IMR-90 (cell line): ENCODE data around the gene GAS6. TPM values are rescaled to one million over a fixed set of nuclear protein-coding genes. Genes with fewer than 3 reads are reported as not detected.

ENCODE experiments used
- ATAC-seq: fragments of 200-7000 bp; cut with Tn5 transposase; 2 replicates; pipeline ENCODE4 v1.9.1; 2020; ENCODE audit warnings: low read depth, mild to moderate bottlenecking, moderate library complexity
- BruUV-seq: library from RNA; stranded (reverse); fragments of 400-500 nt; replicated peaks from 2 replicates; lab custom pipeline; 2021; lab: Mats Ljungman, UMichigan
- CTCF ChIA-PET: fragments of 300-600 bp; formaldehyde crosslinking; extraction: SDS; loops from one replicate; lab custom pipeline; 2021; ENCODE audit warnings: antibody characterized with exemption; lab: Yijun Ruan, JAX
- POLR2A ChIA-PET: fragments of 300-600 bp; sonication (Branson Sonifier 250); formaldehyde crosslinking; loops from one replicate; lab custom pipeline; 2022; ENCODE audit warnings: antibody characterized with exemption; ENCODE audit not compliant: unreplicated experiment; lab: Charles Lee
- DNase-seq: peaks from one replicate; pipeline ENCODE4 v3.0.0; 2013
- H2AFZ ChIP-seq: replicated peaks from 2 replicates; pipeline ENCODE3; 2013; ENCODE audit warnings: low read length, mild to moderate bottlenecking; ENCODE audit not compliant: poor library complexity
- H2AK5ac ChIP-seq: 2 replicates; pipeline ENCODE4 v1.6.1; 2013; ENCODE audit warnings: low read depth, low read length, inconsistent platforms
- H2AK9ac ChIP-seq: replicated peaks from 2 replicates; pipeline ENCODE3; 2013; ENCODE audit warnings: mild to moderate bottlenecking, low read depth, low read length, moderate library complexity; ENCODE audit not compliant: poor library complexity
- H2BK120ac ChIP-seq: 2 replicates; pipeline ENCODE4 v1.6.1; 2013; ENCODE audit warnings: low read depth, low read length, inconsistent platforms
- H2BK15ac ChIP-seq: 3 replicates; pipeline ENCODE4 v1.6.1; 2013; ENCODE audit warnings: low read depth, low read length, inconsistent platforms
- H2BK20ac ChIP-seq: 2 replicates; pipeline ENCODE4 v1.6.1; 2013; ENCODE audit warnings: low read depth, mild to moderate bottlenecking, inconsistent platforms, low read length, moderate library complexity
- H2BK5ac ChIP-seq: 2 replicates; pipeline ENCODE4 v1.6.1; 2013; ENCODE audit warnings: mild to moderate bottlenecking, low read depth, low read length, inconsistent platforms; ENCODE audit not compliant: poor library complexity, severe bottlenecking
- H3K14ac ChIP-seq: replicated peaks from 2 replicates; pipeline ENCODE4 v1.6.1; 2013; ENCODE audit warnings: low read depth, low read length, inconsistent platforms
- H3K18ac ChIP-seq: 2 replicates; pipeline ENCODE4 v1.6.1; 2013; ENCODE audit warnings: low read depth, low read length, control low read depth
- H3K23ac ChIP-seq: 2 replicates; pipeline ENCODE4 v1.6.1; 2013; ENCODE audit warnings: low read depth, low read length, inconsistent platforms
- H3K27ac ChIP-seq: 2 replicates; pipeline ENCODE4 v1.5.1; 2013; ENCODE audit warnings: mild to moderate bottlenecking, control low read depth, low read length; ENCODE audit not compliant: insufficient read depth
- H3K27me3 ChIP-seq: 2 replicates; pipeline ENCODE4 v1.6.1; 2013; ENCODE audit warnings: low read length; ENCODE audit not compliant: control insufficient read depth, insufficient read depth
- H3K36me3 ChIP-seq: 2 replicates; pipeline ENCODE4 v1.6.1; 2013; ENCODE audit warnings: low read length, mixed read lengths; ENCODE audit not compliant: control insufficient read depth, insufficient read depth
- H3K4ac ChIP-seq: 2 replicates; pipeline ENCODE4 v1.6.1; 2013; ENCODE audit warnings: low read depth, low read length, inconsistent platforms
- H3K4me1 ChIP-seq: 2 replicates; pipeline ENCODE4 v1.6.1; 2013; ENCODE audit warnings: low read length, mixed read lengths; ENCODE audit not compliant: control insufficient read depth, insufficient read depth
- H3K4me2 ChIP-seq: 2 replicates; pipeline ENCODE4 v1.6.1; 2013; ENCODE audit warnings: low read depth, mild to moderate bottlenecking, control low read depth, low read length, moderate library complexity
- H3K4me3 ChIP-seq: 2 replicates; pipeline ENCODE4 v1.5.1; 2013; ENCODE audit warnings: low read depth, mild to moderate bottlenecking, control low read depth, low read length, moderate library complexity; ENCODE audit not compliant: insufficient read depth
- H3K56ac ChIP-seq: 2 replicates; pipeline ENCODE4 v1.6.1; 2013; ENCODE audit warnings: low read length, inconsistent platforms; ENCODE audit not compliant: insufficient read depth; ENCODE audit errors: extremely low read depth
- H3K79me1 ChIP-seq, 2 experiments: 2 replicates each; pipeline ENCODE4 v1.6.1; 2013; ENCODE audit warnings: low read length in 2 of 2, inconsistent platforms in 1 of 2, low read depth in 1 of 2
- H3K9ac ChIP-seq: 2 replicates; pipeline ENCODE4 v1.6.1; 2013; ENCODE audit warnings: low read depth, low read length, control low read depth
- H3K9me1 ChIP-seq: 2 replicates; pipeline ENCODE4 v1.6.1; 2013; ENCODE audit warnings: low read length, inconsistent platforms; ENCODE audit not compliant: insufficient read depth
- H3K9me3 ChIP-seq: 2 replicates; pipeline ENCODE4 v1.6.1; 2013; ENCODE audit warnings: low read length; ENCODE audit not compliant: control insufficient read depth, insufficient read depth
- H4K20me1 ChIP-seq: 2 replicates; pipeline ENCODE4 v1.6.1; 2013; ENCODE audit warnings: low read length, inconsistent platforms; ENCODE audit not compliant: insufficient read depth
- H4K5ac ChIP-seq: 2 replicates; pipeline ENCODE4 v1.6.1; 2013; ENCODE audit warnings: mild to moderate bottlenecking, low read depth, low read length, control low read depth
- H4K8ac ChIP-seq, 2 experiments: 2 replicates each; pipeline ENCODE4 v1.6.1; 2013; ENCODE audit warnings: low read depth in 2 of 2, low read length in 2 of 2, control low read depth in 1 of 2, inconsistent platforms in 1 of 2
- H4K91ac ChIP-seq: 2 replicates; pipeline ENCODE4 v1.6.1; 2013; ENCODE audit warnings: low read depth, low read length, inconsistent platforms; ENCODE audit not compliant: insufficient read depth
- BHLHE40 ChIP-seq: fragments of 150-350 bp; IDR thresholded peaks from 2 replicates; pipeline ENCODE4 v1.6.1; 2016; ENCODE audit warnings: mild to moderate bottlenecking, low read depth, low read length
- CEBPB ChIP-seq: IDR thresholded peaks from 2 replicates; pipeline ENCODE4 v1.6.1; 2012; ENCODE audit warnings: low read depth, low read length, improper control_type of control experiment
- CHD1 ChIP-seq: IDR thresholded peaks from 2 replicates; pipeline ENCODE4 v1.6.1; 2012; ENCODE audit warnings: low read depth, low read length, improper control_type of control experiment
- FOS ChIP-seq: fragments of 150-350 bp; IDR thresholded peaks from 2 replicates; pipeline ENCODE4 v1.6.1; 2016; ENCODE audit warnings: low read depth, low read length
- MAZ ChIP-seq: IDR thresholded peaks from 2 replicates; pipeline ENCODE4 v1.6.1; 2012; ENCODE audit warnings: low read depth, mild to moderate bottlenecking, low read length, improper control_type of control experiment, moderate library complexity, borderline replicate concordance
- MXI1 ChIP-seq: IDR thresholded peaks from 2 replicates; pipeline ENCODE4 v1.6.1; 2012; ENCODE audit warnings: low read depth, mild to moderate bottlenecking, low read length, moderate library complexity, borderline replicate concordance
- NFE2L2 ChIP-seq: fragments of 150-350 bp; IDR thresholded peaks from 2 replicates; pipeline ENCODE4 v1.6.1; 2016; ENCODE audit warnings: low read depth, mild to moderate bottlenecking, low read length
- POLR2A ChIP-seq: IDR thresholded peaks from 2 replicates; pipeline ENCODE4 v1.6.1; 2012; ENCODE audit warnings: mild to moderate bottlenecking, low read depth, low read length
- RAD21 ChIP-seq: IDR thresholded peaks from 2 replicates; pipeline ENCODE4 v1.6.1; 2012; ENCODE audit warnings: low read length, improper control_type of control experiment
- RCOR1 ChIP-seq: IDR thresholded peaks from 2 replicates; pipeline ENCODE4 v1.6.1; 2012; ENCODE audit warnings: mild to moderate bottlenecking, low read length, improper control_type of control experiment; ENCODE audit not compliant: insufficient replicate concordance
- RFX5 ChIP-seq: IDR thresholded peaks from 2 replicates; pipeline ENCODE4 v1.8.0; 2012; ENCODE audit warnings: low read depth, mild to moderate bottlenecking, low read length, moderate library complexity
- SMC3 ChIP-seq: fragments of 150-350 bp; IDR thresholded peaks from 2 replicates; pipeline ENCODE4 v1.6.1; 2016; ENCODE audit warnings: low read depth, mild to moderate bottlenecking, antibody characterized with exemption, low read length, moderate library complexity
- WGBS, 2 experiments: methylation state at CpG; one replicate each; pipeline versions ENCODE4 v1.1.5 to v1.1.7; 2013; ENCODE audit warnings: missing lambda C conversion rate in 2 of 2; ENCODE audit not compliant: insufficient read length in 1 of 2; ENCODE audit errors: extremely low coverage in 2 of 2; 5-methylcytosine and 5-hydroxymethylcytosine counted together
- dilution Hi-C: fragments of 300-500 bp; cut with HindIII; formaldehyde crosslinking; loops from one replicate; pipeline ENCODE4 v1.14.3; 2018; ENCODE audit warnings: low sequenced_read_pairs; ENCODE audit not compliant: unreplicated experiment
- in situ Hi-C: fragments of 300-500 bp; cut with MboI; formaldehyde crosslinking; loops from 3 replicates; pipeline ENCODE4 v1.14.3; 2019; ENCODE audit warnings: low sequenced_read_pairs, inconsistent platforms, mixed read lengths
- intact Hi-C: fragments of 100-400 bp; cut with micrococcal nuclease; formaldehyde crosslinking; loops from 2 replicates; pipeline ENCODE4 v1.10.0; 2022
- polyA plus RNA-seq, 3 experiments: library from polyadenylated mRNA; depleted of rRNA; stranded (reverse); fragments of >200 nt; gene quantifications; 2 replicates each; pipeline ENCODE4 v1.2.3, GENCODE V29; 2012; ENCODE audit warnings: low replicate concordance in 1 of 3
- total RNA-seq: library from RNA; depleted of rRNA; stranded (reverse); fragments of >200 nt; gene quantifications from 2 replicates; pipeline ENCODE4 v1.2.3, GENCODE V29; 2012
- TF ChIP-seq, protein P1 (sequence below): conservative IDR thresholded peaks from 2 replicates; pipeline ENCODE4 v1.5.1; 2012; ENCODE audit warnings: mild to moderate bottlenecking, low read depth, low read length, improper control_type of control experiment
- TF ChIP-seq, protein P2 (sequence below): fragments of 150-350 bp; IDR thresholded peaks from 2 replicates; pipeline ENCODE4 v1.6.1; 2017; ENCODE audit warnings: mild to moderate bottlenecking, antibody characterized with exemption, low read length, low read depth
- TF ChIP-seq, protein P3 (sequence below): fragments of 150-350 bp; IDR thresholded peaks from 2 replicates; pipeline ENCODE4 v1.6.1; 2016; ENCODE audit warnings: low read depth, mild to moderate bottlenecking, low read length, moderate library complexity, borderline replicate concordance

The GAS6 gene
- total and polyA plus RNA-seq, 2 of the 4 experiments (the other 2 are of a cell fraction), result 220 to 823 TPM

DNA sequence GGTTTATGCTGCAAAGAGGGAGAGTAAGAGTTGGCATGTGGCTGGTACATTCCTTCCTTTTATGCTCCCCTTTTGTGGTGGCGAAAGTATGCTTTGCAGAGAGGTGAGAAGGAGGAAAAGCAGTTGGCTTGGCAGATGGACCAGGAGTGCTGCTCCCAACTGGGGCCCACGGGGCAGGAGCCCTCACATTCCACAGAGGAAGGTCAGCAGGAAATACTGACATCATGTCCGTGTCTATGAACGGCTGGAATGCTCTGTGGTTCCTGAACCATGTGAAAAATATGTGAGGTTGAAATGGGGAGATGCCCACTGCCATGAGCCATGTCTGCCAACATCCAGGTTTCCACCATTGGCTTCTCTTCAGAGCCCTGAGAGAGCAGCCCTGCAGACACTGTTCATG is 33.3 kb upstream of the GAS6 start:
- Histone ChIP-seq H2BK120ac (peak overlapping the region; percentile 100), H2BK5ac (peak overlapping the region; percentile 100), H3K4ac (peak overlapping the region; percentile 100), H3K9me1 (peaks cover 20% of the 10 kb centered on the region), H4K20me1 (no peaks in the 10 kb centered on the region), H2BK20ac (peak overlapping the region; percentile 100), H3K14ac (peak overlapping the region; percentile 99), H3K4me2 (peak overlapping the region; percentile 36; the same call in 1 of the 2 replicates), H4K91ac (peak overlapping the region; percentile 100), H3K79me1 (peaks cover 18 to 44% of the 10 kb centered on the region in 2 experiments), H3K23ac (peak overlapping the region; percentile 99), H2AK9ac (peak overlapping the region; percentile 98), H3K56ac (peak overlapping the region; percentile 100), H2BK15ac (peak overlapping the region; percentile 97; the same call in 2 of the 3 replicates), H3K4me1 (peaks cover 26% of the 10 kb centered on the region), H3K36me3 (no peaks in the 10 kb centered on the region), H3K9ac (0 out of 2 replicates have a peak overlapping the region, but pooled peaks have one; percentile 5), H3K18ac (peak overlapping the region; percentile 90), H4K5ac (peak overlapping the region; percentile 76), H3K27me3 (no peaks in the 10 kb centered on the region), H3K9me3 (no peaks in the 10 kb centered on the region), H2AFZ (peak overlapping the region; percentile 65), H4K8ac (peak overlapping the region; percentile 96 to 99), H3K4me3 (no peak overlapping the region), H3K27ac (peak overlapping the region; percentile 94), H2AK5ac (peak overlapping the region; percentile 100)
- WGBS, 2 experiments, result 0% methylated on average over 3 of the region's 4 CpGs; no CpG with 5 or more reads in 1 of the 2 experiments
- ATAC-seq (peak; percentile 91), DNase-seq (peak; percentile 98)
- dilution Hi-C loops, result no loop called here
- CTCF ChIA-PET, result no interaction called here
- in situ Hi-C loops, result no loop called here
- intact Hi-C loops, result loop anchor here (2.0 kb wide), 1 partner anchor 34 kb away; no protein-coding TSS in a partner anchor
- no TSS peak for BruUV-seq
- POLR2A ChIA-PET, result no interaction called here
- TF ChIP-seq, protein P1, sequence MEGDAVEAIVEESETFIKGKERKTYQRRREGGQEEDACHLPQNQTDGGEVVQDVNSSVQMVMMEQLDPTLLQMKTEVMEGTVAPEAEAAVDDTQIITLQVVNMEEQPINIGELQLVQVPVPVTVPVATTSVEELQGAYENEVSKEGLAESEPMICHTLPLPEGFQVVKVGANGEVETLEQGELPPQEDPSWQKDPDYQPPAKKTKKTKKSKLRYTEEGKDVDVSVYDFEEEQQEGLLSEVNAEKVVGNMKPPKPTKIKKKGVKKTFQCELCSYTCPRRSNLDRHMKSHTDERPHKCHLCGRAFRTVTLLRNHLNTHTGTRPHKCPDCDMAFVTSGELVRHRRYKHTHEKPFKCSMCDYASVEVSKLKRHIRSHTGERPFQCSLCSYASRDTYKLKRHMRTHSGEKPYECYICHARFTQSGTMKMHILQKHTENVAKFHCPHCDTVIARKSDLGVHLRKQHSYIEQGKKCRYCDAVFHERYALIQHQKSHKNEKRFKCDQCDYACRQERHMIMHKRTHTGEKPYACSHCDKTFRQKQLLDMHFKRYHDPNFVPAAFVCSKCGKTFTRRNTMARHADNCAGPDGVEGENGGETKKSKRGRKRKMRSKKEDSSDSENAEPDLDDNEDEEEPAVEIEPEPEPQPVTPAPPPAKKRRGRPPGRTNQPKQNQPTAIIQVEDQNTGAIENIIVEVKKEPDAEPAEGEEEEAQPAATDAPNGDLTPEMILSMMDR, result no peak
- TF ChIP-seq, protein P2, sequence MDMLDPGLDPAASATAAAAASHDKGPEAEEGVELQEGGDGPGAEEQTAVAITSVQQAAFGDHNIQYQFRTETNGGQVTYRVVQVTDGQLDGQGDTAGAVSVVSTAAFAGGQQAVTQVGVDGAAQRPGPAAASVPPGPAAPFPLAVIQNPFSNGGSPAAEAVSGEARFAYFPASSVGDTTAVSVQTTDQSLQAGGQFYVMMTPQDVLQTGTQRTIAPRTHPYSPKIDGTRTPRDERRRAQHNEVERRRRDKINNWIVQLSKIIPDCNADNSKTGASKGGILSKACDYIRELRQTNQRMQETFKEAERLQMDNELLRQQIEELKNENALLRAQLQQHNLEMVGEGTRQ, result peak; percentile 37; the same call in 1 of the 2 replicates
- TF ChIP-seq CHD1 (no peak; the same call in 1 of the 2 replicates), RCOR1 (peak; percentile 94), RFX5 (no peak), MXI1 (peak; percentile 36; the same call in 1 of the 2 replicates), FOS (peak; percentile 92), NFE2L2 (no peak), SMC3 (no peak), RAD21 (peak; percentile 1; the same call in 1 of the 2 replicates), CEBPB (peak; percentile 44; the same call in 1 of the 2 replicates), POLR2A (peak; percentile 54; the same call in 1 of the 2 replicates), MAZ (peak; percentile 83; the same call in 1 of the 2 replicates), BHLHE40 (peak; percentile 69)
- TF ChIP-seq, protein P3, sequence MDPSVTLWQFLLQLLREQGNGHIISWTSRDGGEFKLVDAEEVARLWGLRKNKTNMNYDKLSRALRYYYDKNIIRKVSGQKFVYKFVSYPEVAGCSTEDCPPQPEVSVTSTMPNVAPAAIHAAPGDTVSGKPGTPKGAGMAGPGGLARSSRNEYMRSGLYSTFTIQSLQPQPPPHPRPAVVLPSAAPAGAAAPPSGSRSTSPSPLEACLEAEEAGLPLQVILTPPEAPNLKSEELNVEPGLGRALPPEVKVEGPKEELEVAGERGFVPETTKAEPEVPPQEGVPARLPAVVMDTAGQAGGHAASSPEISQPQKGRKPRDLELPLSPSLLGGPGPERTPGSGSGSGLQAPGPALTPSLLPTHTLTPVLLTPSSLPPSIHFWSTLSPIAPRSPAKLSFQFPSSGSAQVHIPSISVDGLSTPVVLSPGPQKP, result no peak
